ENCODE measurements around the gene CD99.

Gene CD99

DNA sequence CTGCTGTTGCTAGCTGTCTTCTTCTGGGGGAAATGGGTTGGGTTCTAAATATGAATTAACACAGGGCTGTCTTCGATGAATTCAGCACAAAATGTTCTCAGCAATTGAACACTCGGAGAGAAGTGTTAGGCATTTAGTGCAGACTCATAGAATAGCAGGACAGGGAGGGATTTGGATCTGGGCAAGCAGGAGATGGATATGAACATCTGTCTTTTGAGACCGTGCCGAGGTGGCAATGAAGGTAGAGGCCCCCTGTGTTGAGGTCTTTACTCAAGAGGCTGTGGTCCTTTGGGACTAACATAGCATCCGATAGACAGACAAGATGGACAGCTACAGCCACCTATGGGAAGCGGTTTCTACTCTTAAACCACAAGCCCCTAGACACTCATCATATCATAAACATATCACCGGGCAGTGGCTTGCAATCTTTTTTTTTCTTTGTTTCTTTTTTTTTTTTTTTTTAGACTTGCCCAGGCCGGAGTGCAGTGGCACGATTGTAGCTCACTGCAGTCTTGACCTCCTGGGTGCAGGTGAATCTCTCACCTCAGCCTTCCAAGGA is 6.7 kb downstream of the CD99 start:
- Histone ChIP-seq H3K9ac (ENCODE audit: low read depth, low read length, poor library complexity, severe bottlenecking) (peak overlapping the region; percentile 92), H3K4me3 (ENCODE audit: low read length, poor library complexity, severe bottlenecking) (peak overlapping the region; percentile 96), H3K9me2 (replicated peaks; ENCODE audit: low read depth, low read length) (no peaks in the 10 kb centered on the region), H3K4me2 (ENCODE audit: low read depth, low read length, poor library complexity, severe bottlenecking) (peak overlapping the region; percentile 98), H3K27me3 (ENCODE audit: insufficient read depth, low read length, poor library complexity, severe bottlenecking) (no peaks in the 10 kb centered on the region), H4K20me1 (ENCODE audit: insufficient read depth, low read length, poor library complexity, severe bottlenecking) (peaks cover 33% of the 10 kb centered on the region), H3K36me3 (ENCODE audit: insufficient read depth, low read length) (no peaks in the 10 kb centered on the region; the same call in 1 of the 2 replicates), H3K4me1 (ENCODE audit: insufficient read depth, low read length, poor library complexity, severe bottlenecking) (peaks cover 52% of the 10 kb centered on the region), H2AFZ (ENCODE audit: low read length) (no peak overlapping the region), H3K79me2 (ENCODE audit: insufficient read depth, low read length) (peaks cover 93% of the 10 kb centered on the region), H3F3A (ENCODE audit: low read depth) (peaks cover 18% of the 10 kb centered on the region), H3K9me3 (ENCODE audit: insufficient read depth, low read depth, low read length) (no peaks in the 10 kb centered on the region)
- no peak for TF ChIP-seq EZH2phosphoT487 (IDR thresholded peaks at IDR 0.05; ENCODE audit: borderline replicate concordance)
- TF ChIP-seq, protein P1, sequence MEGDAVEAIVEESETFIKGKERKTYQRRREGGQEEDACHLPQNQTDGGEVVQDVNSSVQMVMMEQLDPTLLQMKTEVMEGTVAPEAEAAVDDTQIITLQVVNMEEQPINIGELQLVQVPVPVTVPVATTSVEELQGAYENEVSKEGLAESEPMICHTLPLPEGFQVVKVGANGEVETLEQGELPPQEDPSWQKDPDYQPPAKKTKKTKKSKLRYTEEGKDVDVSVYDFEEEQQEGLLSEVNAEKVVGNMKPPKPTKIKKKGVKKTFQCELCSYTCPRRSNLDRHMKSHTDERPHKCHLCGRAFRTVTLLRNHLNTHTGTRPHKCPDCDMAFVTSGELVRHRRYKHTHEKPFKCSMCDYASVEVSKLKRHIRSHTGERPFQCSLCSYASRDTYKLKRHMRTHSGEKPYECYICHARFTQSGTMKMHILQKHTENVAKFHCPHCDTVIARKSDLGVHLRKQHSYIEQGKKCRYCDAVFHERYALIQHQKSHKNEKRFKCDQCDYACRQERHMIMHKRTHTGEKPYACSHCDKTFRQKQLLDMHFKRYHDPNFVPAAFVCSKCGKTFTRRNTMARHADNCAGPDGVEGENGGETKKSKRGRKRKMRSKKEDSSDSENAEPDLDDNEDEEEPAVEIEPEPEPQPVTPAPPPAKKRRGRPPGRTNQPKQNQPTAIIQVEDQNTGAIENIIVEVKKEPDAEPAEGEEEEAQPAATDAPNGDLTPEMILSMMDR (conservative IDR thresholded peaks at IDR 0.05; ENCODE audit: low read length), result no peak

DNA sequence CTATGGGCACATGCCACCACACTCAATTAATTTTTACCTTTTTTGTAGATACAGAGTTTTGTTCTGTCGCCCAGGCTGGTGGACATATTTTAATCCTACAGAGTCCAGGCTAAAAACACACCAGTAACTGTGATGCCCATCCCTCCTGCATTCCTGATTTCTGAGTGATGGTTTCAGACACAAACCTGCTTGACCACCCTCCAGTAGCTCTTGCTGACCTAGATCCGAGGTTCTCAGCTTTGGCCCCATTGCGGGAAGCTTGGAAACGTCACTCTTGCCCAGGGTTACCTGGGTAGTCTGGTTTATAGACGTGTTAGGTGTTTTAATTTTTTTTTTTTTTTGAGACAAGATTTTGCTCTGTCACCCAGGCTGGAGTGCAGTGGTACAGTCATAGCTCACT is 7.5 kb downstream of the CD99 start:
- no peak for TF ChIP-seq EZH2phosphoT487 (IDR thresholded peaks at IDR 0.05; ENCODE audit: borderline replicate concordance)
- TF ChIP-seq, protein P1 (conservative IDR thresholded peaks at IDR 0.05; ENCODE audit: low read length), result no peak
- no peaks in the 10 kb centered on the region for H3K27me3 ChIP-seq (ENCODE audit: insufficient read depth, low read length, poor library complexity, severe bottlenecking)
- peaks cover 18% of the 10 kb centered on the region for H3F3A ChIP-seq (ENCODE audit: low read depth)
- peaks cover 32% of the 10 kb centered on the region for H4K20me1 ChIP-seq (ENCODE audit: insufficient read depth, low read length, poor library complexity, severe bottlenecking)
- H3K9me2 ChIP-seq (replicated peaks; ENCODE audit: low read depth, low read length), result no peaks in the 10 kb centered on the region
- H3K9ac ChIP-seq (ENCODE audit: low read depth, low read length, poor library complexity, severe bottlenecking), result peak overlapping the region; percentile 48
- peak overlapping the region; percentile 98 for H3K4me2 ChIP-seq (ENCODE audit: low read depth, low read length, poor library complexity, severe bottlenecking)
- H3K79me2 ChIP-seq (ENCODE audit: insufficient read depth, low read length), result peaks cover 93% of the 10 kb centered on the region
- H3K36me3 ChIP-seq (ENCODE audit: insufficient read depth, low read length), result no peaks in the 10 kb centered on the region; the same call in 1 of the 2 replicates
- H3K9me3 ChIP-seq (ENCODE audit: insufficient read depth, low read depth, low read length), result no peaks in the 10 kb centered on the region
- peak overlapping the region; percentile 96 for H3K4me3 ChIP-seq (ENCODE audit: low read length, poor library complexity, severe bottlenecking)
- H3K4me1 ChIP-seq (ENCODE audit: insufficient read depth, low read length, poor library complexity, severe bottlenecking), result peaks cover 50% of the 10 kb centered on the region
- H2AFZ ChIP-seq (ENCODE audit: low read length), result no peak overlapping the region

DNA sequence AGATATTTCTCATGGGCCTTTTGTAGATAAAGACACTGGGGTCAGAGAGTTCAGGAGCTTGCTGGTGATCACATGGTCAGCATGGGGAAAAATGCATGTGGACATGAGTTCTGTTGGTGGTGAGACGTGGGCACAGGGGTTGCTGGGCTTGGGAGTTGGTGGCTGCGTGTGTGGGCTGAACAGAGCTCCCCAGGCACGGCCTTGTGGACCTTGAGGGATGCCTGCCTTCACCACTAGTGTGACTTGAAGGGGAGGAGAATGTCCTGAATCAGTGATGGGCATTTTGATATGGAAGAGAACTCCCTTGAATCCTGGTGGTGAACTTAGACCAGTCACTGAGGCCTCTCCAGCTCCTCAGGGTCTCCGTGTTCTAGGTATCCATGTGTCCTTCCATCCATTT is 8.9 kb downstream of the CD99 start:
- H3K27me3 ChIP-seq (ENCODE audit: insufficient read depth, low read length, poor library complexity, severe bottlenecking), result no peaks in the 10 kb centered on the region
- peaks cover 18% of the 10 kb centered on the region for H3F3A ChIP-seq (ENCODE audit: low read depth)
- no peak overlapping the region for H3K4me2 ChIP-seq (ENCODE audit: low read depth, low read length, poor library complexity, severe bottlenecking)
- peaks cover 26% of the 10 kb centered on the region for H4K20me1 ChIP-seq (ENCODE audit: insufficient read depth, low read length, poor library complexity, severe bottlenecking)
- no peak overlapping the region for H3K9ac ChIP-seq (ENCODE audit: low read depth, low read length, poor library complexity, severe bottlenecking)
- H2AFZ ChIP-seq (ENCODE audit: low read length), result no peak overlapping the region
- no peak overlapping the region for H3K4me3 ChIP-seq (ENCODE audit: low read length, poor library complexity, severe bottlenecking)
- H3K79me2 ChIP-seq (ENCODE audit: insufficient read depth, low read length), result peaks cover 93% of the 10 kb centered on the region
- H3K4me1 ChIP-seq (ENCODE audit: insufficient read depth, low read length, poor library complexity, severe bottlenecking), result peaks cover 47% of the 10 kb centered on the region
- no peaks in the 10 kb centered on the region; the same call in 1 of the 2 replicates for H3K36me3 ChIP-seq (ENCODE audit: insufficient read depth, low read length)
- TF ChIP-seq EZH2phosphoT487 (IDR thresholded peaks at IDR 0.05; ENCODE audit: borderline replicate concordance), result no peak
- TF ChIP-seq, protein P1 (conservative IDR thresholded peaks at IDR 0.05; ENCODE audit: low read length), result no peak
- H3K9me2 ChIP-seq (replicated peaks; ENCODE audit: low read depth, low read length), result no peaks in the 10 kb centered on the region
- no peaks in the 10 kb centered on the region for H3K9me3 ChIP-seq (ENCODE audit: insufficient read depth, low read depth, low read length)
